Tibial nerve (tissue), 3 donors: ENCODE measurements around the gene TMPRSS11E.

Experiments used
- CTCF ChIP-seq, 5 experiments: fragments of 200-600 bp in 3 of 5; fragments of 450-650 bp in 2 of 5; sonication (generic) in 3 of 5; IDR thresholded peaks; one replicate each; pipeline ENCODE4 v1.5.1; 2016 to 2019; ENCODE audit warnings: antibody characterized with exemption in 5 of 5, mild to moderate bottlenecking in 3 of 5, moderate library complexity in 2 of 5
- POLR2A ChIP-seq, 2 donors: fragments of 450-650 bp; IDR thresholded peaks; one replicate each; pipeline ENCODE4 v1.6.1; 2017; ENCODE audit warnings: antibody characterized with exemption in 2 of 2, mild to moderate bottlenecking in 2 of 2, moderate library complexity in 2 of 2

- TF ChIP-seq CTCF (IDR thresholded peaks at IDR 0.05) (no peak), POLR2A (IDR thresholded peaks at IDR 0.05) (no peak)
Observed at GRCh38 chr4:68410149-68410548, 37.1 kb upstream of the TMPRSS11E start.
